Astrocyte (in vitro differentiated cells and primary cell): Measurements from ENCODE around the gene ZNF22.

Source experiments
- EZH2 ChIP-seq: IDR thresholded peaks from 2 replicates; pipeline ENCODE4 v1.6.1; 2012; ENCODE audit warnings: mild to moderate bottlenecking, low read length, inconsistent platforms; ENCODE audit not compliant: insufficient read depth
- TF ChIP-seq, protein P1 (sequence below): IDR thresholded peaks from 2 replicates; pipeline ENCODE4 v1.5.1; 2011; ENCODE audit warnings: low read depth, mild to moderate bottlenecking, inconsistent platforms, low read length, moderate library complexity; ENCODE audit not compliant: insufficient read depth

DNA sequence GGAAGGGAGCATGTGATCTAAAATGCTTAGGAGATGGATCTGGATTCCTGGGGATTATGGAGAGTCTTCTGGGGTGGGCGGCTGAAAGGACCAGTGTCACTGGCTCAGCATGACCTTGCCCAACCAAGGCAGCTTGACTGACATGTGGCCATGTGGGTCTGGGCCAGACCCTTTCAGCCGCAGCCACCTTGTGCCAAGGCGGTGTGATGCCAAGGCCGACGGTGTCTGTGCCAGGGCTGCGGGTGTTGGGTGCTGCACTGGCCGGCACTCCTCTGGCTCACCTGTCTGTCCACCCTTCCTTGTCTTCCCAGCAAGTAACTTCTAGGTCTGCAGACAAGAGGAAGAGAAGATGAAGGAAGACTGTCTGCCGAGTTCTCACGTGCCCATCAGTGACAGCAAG lies 30.9 kb upstream of the ZNF22 start:
- no peak for TF ChIP-seq EZH2
- TF ChIP-seq, protein P1, sequence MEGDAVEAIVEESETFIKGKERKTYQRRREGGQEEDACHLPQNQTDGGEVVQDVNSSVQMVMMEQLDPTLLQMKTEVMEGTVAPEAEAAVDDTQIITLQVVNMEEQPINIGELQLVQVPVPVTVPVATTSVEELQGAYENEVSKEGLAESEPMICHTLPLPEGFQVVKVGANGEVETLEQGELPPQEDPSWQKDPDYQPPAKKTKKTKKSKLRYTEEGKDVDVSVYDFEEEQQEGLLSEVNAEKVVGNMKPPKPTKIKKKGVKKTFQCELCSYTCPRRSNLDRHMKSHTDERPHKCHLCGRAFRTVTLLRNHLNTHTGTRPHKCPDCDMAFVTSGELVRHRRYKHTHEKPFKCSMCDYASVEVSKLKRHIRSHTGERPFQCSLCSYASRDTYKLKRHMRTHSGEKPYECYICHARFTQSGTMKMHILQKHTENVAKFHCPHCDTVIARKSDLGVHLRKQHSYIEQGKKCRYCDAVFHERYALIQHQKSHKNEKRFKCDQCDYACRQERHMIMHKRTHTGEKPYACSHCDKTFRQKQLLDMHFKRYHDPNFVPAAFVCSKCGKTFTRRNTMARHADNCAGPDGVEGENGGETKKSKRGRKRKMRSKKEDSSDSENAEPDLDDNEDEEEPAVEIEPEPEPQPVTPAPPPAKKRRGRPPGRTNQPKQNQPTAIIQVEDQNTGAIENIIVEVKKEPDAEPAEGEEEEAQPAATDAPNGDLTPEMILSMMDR: no peak
